Measurements from ENCODE around the gene INPP4A.

Gene INPP4A

GRCh38 chr2:98518101-98518500, 73.4 kb downstream of the INPP4A start:
- Mint-ChIP-seq H3K27ac (peak overlapping the region; percentile 62), H3K4me3 (no peak overlapping the region), H3K4me1 (peaks cover 65% of the 10 kb centered on the region), H3K27me3 (no peaks in the 10 kb centered on the region), H3K36me3 (peaks cover 11% of the 10 kb centered on the region), H3K9me3 (no peaks in the 10 kb centered on the region)

DNA sequence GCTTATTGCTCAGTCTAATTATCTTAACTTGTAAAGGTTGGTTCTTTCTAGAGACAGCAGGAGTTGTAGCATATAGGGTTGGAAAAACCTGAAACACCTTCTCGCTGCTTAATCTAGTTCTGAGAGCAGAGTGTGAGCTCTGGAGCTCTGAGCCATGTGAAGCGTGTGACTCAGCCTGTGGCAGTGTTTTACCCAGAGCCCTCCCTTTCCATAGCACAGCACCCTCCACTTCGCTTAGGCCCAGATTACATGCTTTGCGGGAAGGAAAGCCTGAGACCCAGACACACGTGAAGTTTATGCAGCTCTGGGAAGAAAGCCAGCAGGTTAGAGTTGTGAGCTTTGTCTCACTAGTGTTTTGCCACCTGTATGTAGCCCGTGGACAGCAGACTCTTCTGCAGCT, 74.5 kb downstream of the INPP4A start:
- Mint-ChIP-seq H3K36me3 (peaks cover 14% of the 10 kb centered on the region), H3K27ac (peak overlapping the region; percentile 46)

DNA sequence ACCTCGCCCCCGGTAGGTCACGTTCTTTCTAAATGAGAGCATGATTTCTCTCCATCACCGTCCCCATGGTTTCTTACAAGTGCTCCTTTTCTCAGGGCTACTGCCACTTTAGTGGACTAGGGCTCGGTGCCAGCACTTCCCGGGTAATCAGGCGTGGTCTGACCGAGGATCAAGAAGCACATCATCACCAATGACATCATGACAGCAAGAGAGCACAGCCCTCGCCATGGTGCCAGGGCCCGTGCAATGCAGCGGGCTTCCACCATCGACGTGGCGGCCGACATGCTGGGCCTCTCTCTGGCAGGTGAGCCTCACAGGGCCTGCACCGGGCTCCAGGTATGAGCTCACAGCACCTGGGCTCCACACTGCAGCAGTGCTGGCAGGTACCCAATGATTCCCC, 75.2 kb downstream of the INPP4A start:
- peaks cover 17% of the 10 kb centered on the region for H3K36me3 Mint-ChIP-seq
- H3K27ac Mint-ChIP-seq: no peak overlapping the region
- H3K9me3 Mint-ChIP-seq: no peaks in the 10 kb centered on the region
- H3K4me1 Mint-ChIP-seq: peaks cover 55% of the 10 kb centered on the region
- no peaks in the 10 kb centered on the region for H3K27me3 Mint-ChIP-seq
- H3K4me3 Mint-ChIP-seq: no peak overlapping the region

More for the DNA sequence above, 74.5 kb downstream of the INPP4A start:
- Mint-ChIP-seq H3K4me1 (peaks cover 58% of the 10 kb centered on the region), H3K9me3 (no peaks in the 10 kb centered on the region), H3K4me3 (no peak overlapping the region), H3K27me3 (no peaks in the 10 kb centered on the region)

DNA sequence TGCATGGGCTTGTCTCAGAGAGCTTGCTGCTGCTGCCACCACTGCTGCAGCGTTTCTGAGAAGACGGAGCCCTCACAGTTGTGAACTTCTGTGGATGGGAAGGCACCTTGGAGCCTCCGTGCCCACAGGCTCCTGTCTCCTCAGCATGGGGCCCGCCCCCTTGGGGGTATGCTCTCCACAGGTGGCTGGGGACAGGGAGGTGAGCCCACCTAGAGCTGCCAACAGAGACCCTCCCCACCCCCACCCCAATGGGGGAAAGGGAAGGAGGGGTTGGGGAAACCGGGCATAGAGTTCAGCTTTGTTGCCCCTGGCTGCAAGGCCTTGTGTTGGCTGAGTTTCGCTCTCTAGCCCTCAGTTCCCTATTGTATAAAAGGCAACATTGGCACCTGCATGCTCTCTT, 76.1 kb downstream of the INPP4A start:
- no peak overlapping the region for H3K27ac Mint-ChIP-seq
- H3K4me1 Mint-ChIP-seq: peaks cover 52% of the 10 kb centered on the region
- H3K27me3 Mint-ChIP-seq: no peaks in the 10 kb centered on the region
- H3K4me3 Mint-ChIP-seq: no peak overlapping the region
- peaks cover 21% of the 10 kb centered on the region for H3K36me3 Mint-ChIP-seq
- no peaks in the 10 kb centered on the region for H3K9me3 Mint-ChIP-seq

- Mint-ChIP-seq H3K27me3 (no peaks in the 10 kb centered on the region), H3K27ac (no peak overlapping the region), H3K4me1 (peaks cover 47% of the 10 kb centered on the region), H3K4me3 (no peak overlapping the region), H3K36me3 (peaks cover 21% of the 10 kb centered on the region), H3K9me3 (no peaks in the 10 kb centered on the region)
Observed at GRCh38 chr2:98521266-98521665, 76.6 kb downstream of the INPP4A start.

- Mint-ChIP-seq H3K4me3 (no peak overlapping the region), H3K27me3 (no peaks in the 10 kb centered on the region), H3K9me3 (no peaks in the 10 kb centered on the region), H3K36me3 (peaks cover 27% of the 10 kb centered on the region), H3K27ac (no peak overlapping the region), H3K4me1 (peaks cover 35% of the 10 kb centered on the region)
Observed at GRCh38 chr2:98522854-98523253, 78.2 kb downstream of the INPP4A start.

- Mint-ChIP-seq H3K27me3 (no peaks in the 10 kb centered on the region), H3K4me3 (no peak overlapping the region), H3K4me1 (peaks cover 32% of the 10 kb centered on the region), H3K27ac (no peak overlapping the region), H3K9me3 (no peaks in the 10 kb centered on the region), H3K36me3 (peaks cover 33% of the 10 kb centered on the region)
Observed at GRCh38 chr2:98524168-98524567, 79.5 kb downstream of the INPP4A start.

GRCh38 chr2:98528349-98528748, 83.7 kb downstream of the INPP4A start:
- H3K27ac Mint-ChIP-seq: peak overlapping the region; percentile 60
- no peak overlapping the region for H3K4me3 Mint-ChIP-seq
- peaks cover 25% of the 10 kb centered on the region for H3K36me3 Mint-ChIP-seq
- H3K9me3 Mint-ChIP-seq: no peaks in the 10 kb centered on the region
- no peaks in the 10 kb centered on the region for H3K27me3 Mint-ChIP-seq
- H3K4me1 Mint-ChIP-seq: peaks cover 29% of the 10 kb centered on the region

GRCh38 chr2:98530114-98530513, 85.5 kb downstream of the INPP4A start:
- peaks cover 18% of the 10 kb centered on the region for H3K36me3 Mint-ChIP-seq
- H3K27me3 Mint-ChIP-seq: no peaks in the 10 kb centered on the region
- no peak overlapping the region for H3K27ac Mint-ChIP-seq
- H3K4me3 Mint-ChIP-seq: no peak overlapping the region
- H3K4me1 Mint-ChIP-seq: peaks cover 21% of the 10 kb centered on the region
- H3K9me3 Mint-ChIP-seq: no peaks in the 10 kb centered on the region

- Mint-ChIP-seq H3K4me3 (no peak overlapping the region), H3K9me3 (no peaks in the 10 kb centered on the region), H3K27me3 (no peaks in the 10 kb centered on the region), H3K36me3 (peaks cover 16% of the 10 kb centered on the region), H3K4me1 (peaks cover 13% of the 10 kb centered on the region), H3K27ac (no peak overlapping the region)
Observed at GRCh38 chr2:98532756-98533155, 88.1 kb downstream of the INPP4A start.

DNA sequence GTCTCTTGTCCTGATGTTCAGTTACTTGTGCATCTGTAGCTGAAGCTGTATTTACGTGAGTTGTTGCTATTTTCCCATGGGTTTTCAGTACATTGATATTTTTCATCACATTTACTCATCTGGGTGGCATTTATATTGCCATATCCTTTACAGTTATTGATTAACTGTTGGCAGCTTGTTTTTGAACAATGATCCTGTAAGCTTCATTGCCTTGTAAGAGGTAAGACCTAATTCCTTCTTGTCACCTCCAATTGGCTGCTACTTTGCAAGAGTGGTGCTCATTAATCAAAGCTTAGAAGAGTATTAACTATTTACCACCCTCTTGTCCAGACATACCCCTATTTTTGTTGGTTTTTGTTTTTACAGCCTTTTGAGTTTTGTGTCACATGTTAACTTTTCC, 88.9 kb downstream of the INPP4A start:
- Mint-ChIP-seq H3K27ac (peak overlapping the region; percentile 47), H3K4me1 (peaks cover 6% of the 10 kb centered on the region), H3K36me3 (peaks cover 9% of the 10 kb centered on the region), H3K4me3 (no peak overlapping the region), H3K9me3 (no peaks in the 10 kb centered on the region), H3K27me3 (no peaks in the 10 kb centered on the region)

- Mint-ChIP-seq H3K4me1 (peaks cover 5% of the 10 kb centered on the region), H3K9me3 (no peaks in the 10 kb centered on the region), H3K27ac (no peak overlapping the region), H3K36me3 (peaks cover 9% of the 10 kb centered on the region), H3K4me3 (no peak overlapping the region), H3K27me3 (no peaks in the 10 kb centered on the region)
Observed at GRCh38 chr2:98534761-98535160, 90.1 kb downstream of the INPP4A start.

DNA sequence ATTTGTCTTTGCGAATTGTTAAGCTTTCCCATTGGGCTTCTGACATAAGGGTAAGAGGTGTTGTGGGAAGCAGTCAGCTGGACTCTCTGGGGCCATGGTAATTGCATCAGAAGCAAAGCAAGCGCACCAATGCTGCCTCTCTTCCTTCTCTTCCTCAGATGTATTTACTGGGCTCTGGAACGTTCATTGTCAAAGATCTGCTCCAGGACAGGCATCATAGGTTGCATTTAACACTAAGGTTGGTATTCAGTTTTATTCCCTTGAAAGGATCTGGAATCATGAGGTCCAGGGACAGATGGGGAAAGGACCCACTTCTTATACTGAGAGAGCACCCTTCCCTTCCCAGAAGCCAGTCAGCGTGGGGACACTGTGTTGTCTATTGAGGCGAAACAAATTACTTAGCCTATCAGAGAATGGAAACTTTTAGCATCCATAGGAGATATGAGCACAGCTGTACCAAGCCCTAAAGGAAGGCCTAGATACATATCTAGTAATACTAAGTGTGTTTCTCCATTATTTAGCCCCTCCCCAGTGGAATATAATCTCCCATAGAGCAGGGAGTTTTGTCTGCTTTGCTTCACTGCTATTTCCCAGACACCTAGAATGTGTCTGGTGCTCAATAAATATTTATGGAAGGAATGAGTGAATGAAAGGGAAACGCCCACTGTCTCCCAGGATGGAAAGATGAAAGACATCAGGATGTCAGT, 91.5 kb downstream of the INPP4A start:
- Mint-ChIP-seq H3K27ac (peak overlapping the region; percentile 31), H3K27me3 (no peaks in the 10 kb centered on the region), H3K4me1 (peaks cover 3% of the 10 kb centered on the region), H3K36me3 (peaks cover 11% of the 10 kb centered on the region), H3K4me3 (no peak overlapping the region), H3K9me3 (no peaks in the 10 kb centered on the region)

GRCh38 chr2:98537390-98538126, 92.9 kb downstream of the INPP4A start:
- peaks cover 13% of the 10 kb centered on the region for H3K36me3 Mint-ChIP-seq
- no peaks in the 10 kb centered on the region for H3K4me1 Mint-ChIP-seq
- H3K27ac Mint-ChIP-seq: no peak overlapping the region
- no peaks in the 10 kb centered on the region for H3K27me3 Mint-ChIP-seq
- no peaks in the 10 kb centered on the region for H3K9me3 Mint-ChIP-seq
- no peak overlapping the region for H3K4me3 Mint-ChIP-seq

- no peaks in the 10 kb centered on the region for H3K9me3 Mint-ChIP-seq
- H3K27ac Mint-ChIP-seq: no peak overlapping the region
- no peak overlapping the region for H3K4me3 Mint-ChIP-seq
- no peaks in the 10 kb centered on the region for H3K4me1 Mint-ChIP-seq
- H3K36me3 Mint-ChIP-seq: peaks cover 12% of the 10 kb centered on the region
- no peaks in the 10 kb centered on the region for H3K27me3 Mint-ChIP-seq
Observed at GRCh38 chr2:98538280-98539041, 93.8 kb downstream of the INPP4A start.
